Esophagus muscularis mucosa (tissue), 4 donors: Measurements from ENCODE around the gene ADAMTS18. TPM values are rescaled to one million over a fixed set of nuclear protein-coding genes. Genes with fewer than 3 reads are reported as not detected.

Source experiments
- DNase-seq: peaks from one replicate; pipeline ENCODE4 v3.0.0-alpha.2; 2017; ENCODE audit errors: extremely low spot score
- H3K27ac ChIP-seq, 4 donors: fragments of 200-600 bp; sonication (generic); replicated peaks in 1 of 4; 1 replicate in 3 of 4; 2 replicates in 1 of 4; pipeline ENCODE4 v1.5.1; 2016 to 2019; ENCODE audit warnings: mild to moderate bottlenecking in 1 of 4
- H3K27me3 ChIP-seq, 4 donors: fragments of 200-600 bp; sonication (generic); one replicate each; pipeline versions ENCODE4 v1.5.1 to v1.6.0; 2016 to 2019
- H3K36me3 ChIP-seq, 4 donors: fragments of 200-600 bp; sonication (generic); one replicate each; pipeline ENCODE4 v1.5.1; 2016 to 2019
- H3K4me1 ChIP-seq, 4 donors: fragments of 200-600 bp; sonication (generic); one replicate each; pipeline ENCODE4 v1.5.1; 2016 to 2019
- H3K4me3 ChIP-seq, 4 donors: fragments of 200-600 bp; sonication (generic); 1 replicate in 2 of 4; 2 replicates in 2 of 4; pipeline ENCODE4 v1.5.1; 2016 to 2019; ENCODE audit warnings: mild to moderate bottlenecking in 4 of 4, moderate library complexity in 1 of 4
- H3K9me3 ChIP-seq, 4 donors: fragments of 200-600 bp; sonication (generic); 1 replicate in 3 of 4; 2 replicates in 1 of 4; pipeline ENCODE4 v1.5.1; 2016 to 2019
- EP300 ChIP-seq: sonication (generic); formaldehyde crosslinking; IDR thresholded peaks from one replicate; pipeline ENCODE4 v1.6.1; 2017; ENCODE audit warnings: antibody characterized with exemption
- POLR2A ChIP-seq: fragments of 450-650 bp; IDR thresholded peaks from one replicate; pipeline ENCODE4 v1.6.1; 2017; ENCODE audit warnings: antibody characterized with exemption, moderate library complexity, mild to moderate bottlenecking, low read depth
- POLR2AphosphoS5 ChIP-seq, 2 donors: sonication (generic); formaldehyde crosslinking; IDR thresholded peaks; one replicate each; pipeline ENCODE4 v1.6.1; 2017; ENCODE audit warnings: antibody characterized with exemption in 2 of 2
- WGBS: methylation state at CpG from one replicate; pipeline ENCODE4 v1.1.5; 2018; 5-methylcytosine and 5-hydroxymethylcytosine counted together
- intact Hi-C: fragments of 100-400 bp; cut with DNase I; formaldehyde crosslinking; loops from one replicate; pipeline ENCODE4 v1.15.1; 2023
- total RNA-seq, 4 donors: library from RNA; depleted of rRNA; stranded (reverse); fragments of >200 nt; gene quantifications; one replicate each; pipeline versions ENCODE4 v1.1.0 to v1.2.1, GENCODE V29; 2016
- TF ChIP-seq, protein P1 (sequence below), 3 experiments: fragments of 200-600 bp in 2 of 3; fragments of 450-650 bp in 1 of 3; sonication (generic) in 2 of 3; IDR thresholded peaks; one replicate each; pipeline ENCODE4 v1.5.1; 2017 to 2019; ENCODE audit warnings: antibody characterized with exemption in 3 of 3, mild to moderate bottlenecking in 2 of 3, moderate library complexity in 1 of 3

Gene ADAMTS18
- total RNA-seq, 4 donors from 2014 or later = 0.45 TPM; not detected in 3

DNA sequence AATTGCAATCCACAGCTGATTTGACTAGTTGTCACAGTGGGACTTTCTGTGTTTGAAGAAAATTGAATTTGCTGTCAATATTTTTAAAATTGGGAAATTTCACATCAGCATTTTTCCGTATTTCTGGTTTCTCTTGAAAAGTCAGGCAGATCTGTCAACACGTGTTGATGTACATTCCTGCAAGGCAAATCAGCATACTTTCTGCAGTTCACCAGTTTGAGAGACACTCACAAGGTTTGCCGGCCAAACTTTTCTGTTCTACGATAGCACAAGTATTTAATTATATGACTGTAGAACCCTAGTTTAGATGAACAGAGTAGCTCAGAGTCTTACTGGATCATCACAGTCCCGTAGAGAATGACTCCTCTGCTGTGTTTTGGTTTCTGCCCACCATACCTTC, 102.0 kb downstream of the ADAMTS18 start:
- TF ChIP-seq EP300 (no peak), POLR2AphosphoS5 (IDR thresholded peaks at IDR 0.05) (no peak), POLR2A (no peak)
- TF ChIP-seq, protein P1, sequence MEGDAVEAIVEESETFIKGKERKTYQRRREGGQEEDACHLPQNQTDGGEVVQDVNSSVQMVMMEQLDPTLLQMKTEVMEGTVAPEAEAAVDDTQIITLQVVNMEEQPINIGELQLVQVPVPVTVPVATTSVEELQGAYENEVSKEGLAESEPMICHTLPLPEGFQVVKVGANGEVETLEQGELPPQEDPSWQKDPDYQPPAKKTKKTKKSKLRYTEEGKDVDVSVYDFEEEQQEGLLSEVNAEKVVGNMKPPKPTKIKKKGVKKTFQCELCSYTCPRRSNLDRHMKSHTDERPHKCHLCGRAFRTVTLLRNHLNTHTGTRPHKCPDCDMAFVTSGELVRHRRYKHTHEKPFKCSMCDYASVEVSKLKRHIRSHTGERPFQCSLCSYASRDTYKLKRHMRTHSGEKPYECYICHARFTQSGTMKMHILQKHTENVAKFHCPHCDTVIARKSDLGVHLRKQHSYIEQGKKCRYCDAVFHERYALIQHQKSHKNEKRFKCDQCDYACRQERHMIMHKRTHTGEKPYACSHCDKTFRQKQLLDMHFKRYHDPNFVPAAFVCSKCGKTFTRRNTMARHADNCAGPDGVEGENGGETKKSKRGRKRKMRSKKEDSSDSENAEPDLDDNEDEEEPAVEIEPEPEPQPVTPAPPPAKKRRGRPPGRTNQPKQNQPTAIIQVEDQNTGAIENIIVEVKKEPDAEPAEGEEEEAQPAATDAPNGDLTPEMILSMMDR (IDR thresholded peaks at IDR 0.05) = no peak
- no peaks in the 10 kb centered on the region for H3K27me3 ChIP-seq
- 84% methylated on average over 5 of the region's 5 CpGs for WGBS
- H3K4me1 ChIP-seq = no peaks in the 10 kb centered on the region
- H3K36me3 ChIP-seq = no peaks in the 10 kb centered on the region
- no peak overlapping the region for H3K27ac ChIP-seq
- intact Hi-C loops = no loop called here
- no peaks in the 10 kb centered on the region for H3K9me3 ChIP-seq
- no peak for DNase-seq
- H3K4me3 ChIP-seq = no peak overlapping the region

DNA sequence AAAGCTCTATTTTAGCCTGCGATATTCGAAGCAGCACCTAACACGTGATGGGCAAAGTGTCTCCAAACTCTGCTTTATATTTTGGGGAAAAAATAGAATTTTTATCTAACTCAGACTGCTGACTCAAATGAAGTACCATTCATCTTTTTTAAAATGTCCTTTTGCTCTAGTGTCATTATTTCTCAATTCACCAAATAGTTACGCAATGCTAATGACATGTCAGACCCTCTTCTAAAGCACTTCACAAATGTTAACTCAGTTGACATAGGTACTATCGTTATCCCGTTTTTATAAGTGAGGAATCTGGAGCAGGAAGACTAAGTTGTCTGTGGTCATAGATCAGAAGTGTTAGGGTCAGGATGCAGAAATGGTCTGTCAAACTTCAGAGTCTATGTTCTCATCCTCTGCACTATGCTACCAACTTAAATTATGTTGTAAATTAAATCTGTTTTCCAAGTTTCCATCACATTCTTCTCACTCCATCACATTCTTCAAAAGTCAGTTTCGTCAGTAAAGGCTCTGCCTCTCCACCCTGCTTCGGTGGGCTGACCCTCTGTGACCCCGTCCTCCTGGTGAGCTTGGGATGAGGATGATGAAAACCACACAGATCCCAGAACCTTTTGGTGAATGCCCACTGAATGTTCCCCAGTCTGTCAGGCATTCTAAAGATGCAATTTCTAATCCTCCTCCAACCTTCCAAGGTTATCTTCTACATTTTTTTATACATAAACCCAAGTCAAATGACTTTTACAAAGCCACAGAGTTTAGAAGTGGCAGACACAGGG, 102.8 kb downstream of the ADAMTS18 start:
- no peak for TF ChIP-seq POLR2AphosphoS5 (IDR thresholded peaks at IDR 0.05)
- TF ChIP-seq EP300 = no peak
- TF ChIP-seq, protein P1 (IDR thresholded peaks at IDR 0.05) = no peak
- TF ChIP-seq POLR2A = no peak
- Histone ChIP-seq H3K9me3 (no peaks in the 10 kb centered on the region), H3K4me1 (no peaks in the 10 kb centered on the region), H3K36me3 (no peaks in the 10 kb centered on the region), H3K27ac (no peak overlapping the region), H3K27me3 (no peaks in the 10 kb centered on the region), H3K4me3 (no peak overlapping the region)
- intact Hi-C loops = no loop called here
- WGBS = 72% methylated on average over 9 of the region's 9 CpGs
- DNase-seq = no peak

DNA sequence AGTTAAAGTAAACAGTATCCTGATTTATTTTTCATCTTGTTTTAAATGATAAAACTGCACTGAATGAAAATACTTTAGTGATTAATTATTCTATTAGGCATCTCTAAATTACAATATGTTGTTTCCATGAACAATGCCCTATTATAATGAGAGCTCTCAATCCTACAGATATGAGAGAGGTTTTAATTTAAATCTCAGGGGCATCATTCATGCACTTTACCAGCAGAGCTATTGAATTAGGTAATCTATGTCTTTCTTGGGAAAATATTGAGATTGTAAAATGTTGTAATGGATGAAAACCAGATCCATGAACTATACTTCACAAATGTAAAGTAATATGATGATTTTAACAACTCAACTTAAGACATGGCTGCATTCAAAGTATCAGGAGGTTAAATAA, 103.8 kb downstream of the ADAMTS18 start:
- no peak overlapping the region for H3K27ac ChIP-seq
- intact Hi-C loops = no loop called here
- DNase-seq = no peak
- no peaks in the 10 kb centered on the region for H3K36me3 ChIP-seq
- no peak overlapping the region for H3K4me3 ChIP-seq
- H3K27me3 ChIP-seq = no peaks in the 10 kb centered on the region
- H3K4me1 ChIP-seq = no peaks in the 10 kb centered on the region
- no peaks in the 10 kb centered on the region for H3K9me3 ChIP-seq
- TF ChIP-seq POLR2AphosphoS5 (IDR thresholded peaks at IDR 0.05) = no peak
- TF ChIP-seq, protein P1 (IDR thresholded peaks at IDR 0.05) = no peak
- no peak for TF ChIP-seq POLR2A
- TF ChIP-seq EP300 = no peak

DNA sequence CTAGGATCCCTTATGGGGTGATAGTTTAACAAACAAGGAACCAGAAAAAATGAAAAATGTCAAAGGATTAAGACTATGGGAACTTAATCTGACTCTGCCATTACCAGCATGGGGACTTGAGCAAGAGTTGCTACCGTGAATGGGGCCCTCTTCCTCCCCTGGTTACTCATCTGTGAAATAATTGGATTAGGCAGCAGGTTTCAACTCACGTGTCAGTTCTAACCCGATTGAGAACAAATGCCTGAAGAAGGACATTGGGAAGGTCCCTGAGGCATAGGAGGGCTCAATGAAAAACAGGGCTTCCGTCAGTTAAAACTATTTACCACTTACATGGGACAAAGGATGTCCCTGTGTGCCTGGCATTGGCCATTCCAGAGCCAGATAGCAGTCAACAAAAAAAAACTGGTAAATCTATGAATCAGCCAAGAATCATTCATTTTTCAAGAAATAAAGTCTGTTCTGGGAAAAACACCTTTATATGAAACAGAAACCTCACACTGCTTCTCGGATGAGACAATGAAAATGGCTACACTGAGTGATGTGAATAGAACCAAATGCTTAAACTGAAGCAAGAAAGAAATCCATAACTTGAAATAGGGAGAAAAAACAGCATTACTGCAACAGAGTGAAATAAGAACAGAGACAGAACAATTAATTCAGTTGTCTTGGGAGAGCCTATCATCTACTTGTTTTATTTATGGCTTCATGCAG, 104.3 kb downstream of the ADAMTS18 start:
- Histone ChIP-seq H3K4me3 (no peak overlapping the region), H3K27ac (no peak overlapping the region), H3K9me3 (no peaks in the 10 kb centered on the region), H3K4me1 (no peaks in the 10 kb centered on the region), H3K36me3 (no peaks in the 10 kb centered on the region), H3K27me3 (no peaks in the 10 kb centered on the region)
- TF ChIP-seq EP300 (no peak), POLR2AphosphoS5 (IDR thresholded peaks at IDR 0.05) (no peak), POLR2A (no peak)
- TF ChIP-seq, protein P1 (IDR thresholded peaks at IDR 0.05) = no peak
- intact Hi-C loops = no loop called here
- DNase-seq = no peak
- 68% methylated on average over 5 of the region's 5 CpGs for WGBS
